ENCODE measurements around the gene BBS2. TPM values are rescaled to one million over a fixed set of nuclear protein-coding genes. Genes with fewer than 3 reads are reported as not detected.

The BBS2 gene
- total RNA-seq, 1 donor from 2014 or later, result 29.4 TPM

GRCh38 chr16:56488035-56488434, 31.8 kb downstream of the BBS2 start:
- Histone ChIP-seq H3K27ac (no peak overlapping the region), H3K4me3 (no peak overlapping the region), H3K27me3 (no peaks in the 10 kb centered on the region), H3K9me3 (no peaks in the 10 kb centered on the region), H3K4me1 (no peaks in the 10 kb centered on the region), H3K36me3 (peaks cover 23 to 42% of the 10 kb centered on the region in 2 donors)
- TF ChIP-seq, protein P1, sequence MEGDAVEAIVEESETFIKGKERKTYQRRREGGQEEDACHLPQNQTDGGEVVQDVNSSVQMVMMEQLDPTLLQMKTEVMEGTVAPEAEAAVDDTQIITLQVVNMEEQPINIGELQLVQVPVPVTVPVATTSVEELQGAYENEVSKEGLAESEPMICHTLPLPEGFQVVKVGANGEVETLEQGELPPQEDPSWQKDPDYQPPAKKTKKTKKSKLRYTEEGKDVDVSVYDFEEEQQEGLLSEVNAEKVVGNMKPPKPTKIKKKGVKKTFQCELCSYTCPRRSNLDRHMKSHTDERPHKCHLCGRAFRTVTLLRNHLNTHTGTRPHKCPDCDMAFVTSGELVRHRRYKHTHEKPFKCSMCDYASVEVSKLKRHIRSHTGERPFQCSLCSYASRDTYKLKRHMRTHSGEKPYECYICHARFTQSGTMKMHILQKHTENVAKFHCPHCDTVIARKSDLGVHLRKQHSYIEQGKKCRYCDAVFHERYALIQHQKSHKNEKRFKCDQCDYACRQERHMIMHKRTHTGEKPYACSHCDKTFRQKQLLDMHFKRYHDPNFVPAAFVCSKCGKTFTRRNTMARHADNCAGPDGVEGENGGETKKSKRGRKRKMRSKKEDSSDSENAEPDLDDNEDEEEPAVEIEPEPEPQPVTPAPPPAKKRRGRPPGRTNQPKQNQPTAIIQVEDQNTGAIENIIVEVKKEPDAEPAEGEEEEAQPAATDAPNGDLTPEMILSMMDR (IDR thresholded peaks at IDR 0.05), result no peak
- no peak for DNase-seq (ENCODE audit: low spot score in 2 of 2)
- intact Hi-C loops (cut with DNase I), result no loop called here

GRCh38 chr16:56483394-56483793, 36.4 kb downstream of the BBS2 start:
- Histone ChIP-seq H3K27me3 (no peaks in the 10 kb centered on the region), H3K27ac (no peak overlapping the region), H3K4me1 (no peaks in the 10 kb centered on the region), H3K36me3 (peaks cover 25 to 63% of the 10 kb centered on the region in 2 donors), H3K9me3 (no peaks in the 10 kb centered on the region), H3K4me3 (no peak overlapping the region)
- DNase-seq (ENCODE audit: low spot score in 2 of 2), result no peak
- intact Hi-C loops (cut with DNase I), result no loop called here
- TF ChIP-seq, protein P1 (IDR thresholded peaks at IDR 0.05), result no peak

DNA sequence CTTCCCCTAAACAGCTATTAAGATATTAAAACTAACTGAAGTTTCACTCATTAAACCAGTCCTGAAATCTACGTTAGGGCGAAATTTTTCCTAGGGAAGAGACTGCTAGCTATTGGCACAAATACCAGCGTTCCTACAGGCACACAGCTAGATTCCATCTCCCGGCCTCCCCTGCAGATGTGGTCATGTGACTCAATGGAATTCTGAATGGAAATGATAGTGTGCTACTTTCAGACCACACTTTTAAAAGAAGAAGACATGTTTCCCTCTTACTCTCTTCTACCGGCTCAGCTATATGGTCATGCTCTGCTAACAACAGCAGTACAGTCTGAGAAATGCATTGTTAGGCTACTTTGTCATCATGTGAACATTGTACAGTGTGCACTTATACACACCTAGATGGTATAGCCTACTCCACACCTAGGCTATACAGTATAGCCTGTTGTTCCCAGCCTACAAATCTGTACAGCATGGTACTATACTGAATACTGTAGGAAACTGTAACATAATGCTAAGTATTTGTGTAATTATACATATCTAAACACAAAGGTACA, 37.1 kb downstream of the BBS2 start:
- DNase-seq (ENCODE audit: low spot score in 2 of 2), result no peak
- intact Hi-C loops (cut with DNase I), result no loop called here

DNA sequence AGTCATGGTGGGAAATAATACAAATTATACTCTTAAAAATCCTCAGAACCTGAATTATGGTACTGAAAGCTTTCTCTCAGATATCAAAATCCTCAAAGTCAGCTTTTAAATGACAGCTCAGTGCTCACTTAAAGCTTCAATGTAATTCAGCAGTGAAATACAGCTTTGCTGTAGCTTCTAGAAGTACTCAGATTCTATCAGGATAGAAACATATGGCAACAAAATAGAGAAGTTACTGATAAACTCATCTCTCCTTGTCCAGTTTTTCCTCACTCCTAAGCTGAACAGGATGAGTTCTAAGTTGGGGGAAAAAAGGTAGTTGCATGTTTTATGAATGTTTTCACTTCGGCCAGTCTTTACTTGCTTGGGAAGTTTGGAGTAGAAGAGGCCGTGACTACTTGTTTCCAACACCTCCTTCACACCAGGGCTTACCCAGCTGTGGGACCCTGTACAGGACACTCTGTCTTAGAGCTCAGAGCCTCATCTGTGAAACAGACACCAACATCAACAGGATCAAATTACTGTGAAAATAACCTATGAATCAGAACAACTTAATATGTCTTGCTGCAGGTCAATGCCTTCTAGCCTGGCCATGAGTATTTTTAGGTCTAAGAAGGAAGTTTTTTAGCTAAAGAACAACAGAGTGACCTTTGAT, 38.2 kb downstream of the BBS2 start:
- no peak for DNase-seq (ENCODE audit: low spot score in 2 of 2)
- intact Hi-C loops (cut with DNase I), result no loop called here
- H3K4me3 ChIP-seq, result no peak overlapping the region
- H3K27ac ChIP-seq, result no peak overlapping the region
- peaks cover 29 to 74% of the 10 kb centered on the region in 2 donors for H3K36me3 ChIP-seq
- H3K27me3 ChIP-seq, result no peaks in the 10 kb centered on the region
- no peaks in the 10 kb centered on the region for H3K4me1 ChIP-seq
- TF ChIP-seq, protein P1 (IDR thresholded peaks at IDR 0.05), result no peak
- H3K9me3 ChIP-seq, result no peaks in the 10 kb centered on the region

More for the DNA sequence above, 37.1 kb downstream of the BBS2 start:
- Histone ChIP-seq H3K27ac (no peak overlapping the region), H3K4me1 (no peaks in the 10 kb centered on the region), H3K36me3 (peaks cover 25 to 65% of the 10 kb centered on the region in 2 donors), H3K4me3 (no peak overlapping the region), H3K9me3 (no peaks in the 10 kb centered on the region), H3K27me3 (no peaks in the 10 kb centered on the region)
- TF ChIP-seq, protein P1 (IDR thresholded peaks at IDR 0.05), result no peak

GRCh38 chr16:56480776-56481467, 38.9 kb downstream of the BBS2 start:
- TF ChIP-seq, protein P1 (IDR thresholded peaks at IDR 0.05), result no peak
- no peak for DNase-seq (ENCODE audit: low spot score in 2 of 2)
- no peak overlapping the region for H3K4me3 ChIP-seq
- no peak overlapping the region for H3K27ac ChIP-seq
- no peaks in the 10 kb centered on the region for H3K27me3 ChIP-seq
- H3K4me1 ChIP-seq, result no peaks in the 10 kb centered on the region
- H3K9me3 ChIP-seq, result no peaks in the 10 kb centered on the region
- peaks cover 32 to 74% of the 10 kb centered on the region in 2 donors for H3K36me3 ChIP-seq
- intact Hi-C loops (cut with DNase I), result no loop called here
